Activated naive CD4-positive, alpha-beta T cell (primary cell): Measurements from ENCODE around the gene HIBADH.

ENCODE experiments used
- DNase-seq, 4 experiments: peaks; one replicate each; lab custom pipeline; 2025; lab: John Stamatoyannopoulos, UW

HIBADH gene

DNA sequence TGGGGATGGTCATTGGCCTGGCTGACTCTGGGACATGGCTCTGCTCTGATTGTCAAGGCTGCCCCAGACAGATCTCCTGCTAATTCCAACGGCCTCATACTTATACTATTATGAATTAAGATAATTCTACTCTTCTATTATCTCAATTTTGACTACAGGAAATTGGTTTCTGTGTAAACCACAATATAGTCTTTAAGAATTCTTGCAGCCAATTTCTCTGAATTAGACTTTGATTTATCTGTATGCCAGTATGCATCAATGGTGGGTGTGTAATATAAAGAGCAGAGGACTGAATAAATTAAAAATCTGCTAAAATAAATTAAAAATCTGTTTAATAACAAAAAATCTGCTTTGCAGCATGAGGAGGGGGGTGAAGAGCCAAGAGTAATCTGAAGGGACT lies 27.0 kb downstream of the HIBADH start:
- no peak for DNase-seq

DNA sequence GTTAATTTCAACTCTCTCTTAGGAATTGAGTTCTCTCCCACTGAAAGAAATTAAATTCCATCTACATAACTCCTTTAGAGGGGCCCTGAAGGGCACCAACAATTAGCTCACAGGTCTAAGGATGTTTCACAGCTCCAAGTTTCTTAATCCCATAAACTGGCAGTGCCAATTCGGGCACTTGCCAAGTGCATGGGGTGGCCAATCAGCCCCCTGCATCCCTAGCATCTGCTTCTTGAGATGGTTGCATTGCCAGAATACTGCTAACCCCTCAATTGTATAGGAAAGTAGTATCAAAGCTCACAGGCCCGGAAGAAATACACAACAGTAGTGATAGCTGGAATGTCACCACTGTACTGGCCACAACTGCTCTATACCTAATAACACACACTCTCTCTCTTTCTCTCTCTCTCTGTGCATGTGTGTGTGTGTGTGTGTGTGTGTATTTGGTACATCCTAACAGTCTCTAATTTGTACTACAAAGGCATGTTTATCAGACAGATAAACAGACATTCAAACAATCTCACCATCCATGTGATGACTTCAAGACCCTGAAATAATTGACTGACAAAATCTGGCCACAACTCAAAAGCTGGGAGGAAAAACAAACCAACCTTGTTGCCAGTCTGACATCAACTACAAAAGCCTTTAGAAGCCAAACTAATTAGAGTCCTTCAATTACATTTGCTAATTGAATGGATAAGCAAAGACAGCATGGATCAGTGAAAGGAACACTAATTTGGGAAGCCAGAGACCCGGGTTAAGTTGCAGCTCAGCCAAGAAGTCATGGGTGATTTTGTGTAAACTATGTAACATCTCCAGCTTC lies 27.8 kb downstream of the HIBADH start:
- no peak for DNase-seq

DNA sequence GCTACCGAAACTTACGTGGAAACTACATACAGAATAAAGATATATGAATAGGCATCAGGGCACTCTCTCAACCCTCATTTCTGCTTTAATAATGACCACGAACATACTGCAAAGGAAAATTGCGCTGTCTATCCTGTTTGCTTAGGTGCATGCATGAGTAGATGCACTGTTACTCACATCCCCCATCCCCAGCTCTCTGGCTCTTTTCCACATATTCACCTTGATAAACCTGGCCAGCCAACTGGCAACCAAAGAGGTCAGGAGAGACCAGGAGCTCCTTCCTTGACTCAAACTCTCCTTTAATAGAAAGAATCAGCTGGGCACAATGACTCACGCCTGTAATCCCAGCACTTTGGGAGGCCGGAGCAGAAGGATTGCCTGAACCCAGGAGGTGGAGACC lies 29.6 kb downstream of the HIBADH start:
- DNase-seq: no peak

DNA sequence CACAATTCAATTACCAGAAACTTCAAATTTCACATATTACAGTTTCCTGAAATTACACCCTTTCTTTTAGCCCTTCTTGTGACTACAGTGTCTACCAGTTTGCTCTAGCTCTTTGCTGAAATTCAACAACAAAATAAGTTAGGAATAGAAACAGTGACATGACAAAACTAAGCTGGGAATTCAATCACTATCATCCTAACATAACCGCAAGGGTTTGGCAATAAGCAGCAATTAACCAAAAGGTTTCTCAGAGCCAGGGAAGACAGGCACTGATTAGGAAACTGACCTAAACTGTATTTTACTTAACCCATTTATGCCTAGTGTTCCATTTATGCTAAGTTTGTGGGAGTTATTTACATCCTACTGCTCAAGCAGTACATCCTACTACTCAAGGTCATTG lies 31.3 kb downstream of the HIBADH start:
- DNase-seq: no peak

DNA sequence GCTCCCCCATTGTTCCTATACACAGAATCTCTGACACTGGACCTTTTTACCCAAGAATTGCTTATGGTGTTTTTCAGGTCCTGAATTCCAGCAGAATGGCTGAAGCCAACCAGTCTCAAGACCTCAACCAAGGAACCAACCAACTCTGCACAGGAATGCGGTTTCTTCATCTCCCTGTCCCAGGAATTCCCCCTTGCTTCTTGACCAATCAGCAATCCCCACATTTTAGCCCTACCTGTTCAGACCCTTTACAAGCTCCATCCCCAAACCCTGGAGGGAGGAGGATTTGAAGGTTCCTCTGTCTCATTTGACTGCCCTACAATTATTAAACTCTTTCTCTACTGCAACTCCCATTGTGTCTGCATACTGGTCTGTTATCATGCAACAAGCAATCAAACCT lies 35.5 kb downstream of the HIBADH start:
- DNase-seq: no peak

DNA sequence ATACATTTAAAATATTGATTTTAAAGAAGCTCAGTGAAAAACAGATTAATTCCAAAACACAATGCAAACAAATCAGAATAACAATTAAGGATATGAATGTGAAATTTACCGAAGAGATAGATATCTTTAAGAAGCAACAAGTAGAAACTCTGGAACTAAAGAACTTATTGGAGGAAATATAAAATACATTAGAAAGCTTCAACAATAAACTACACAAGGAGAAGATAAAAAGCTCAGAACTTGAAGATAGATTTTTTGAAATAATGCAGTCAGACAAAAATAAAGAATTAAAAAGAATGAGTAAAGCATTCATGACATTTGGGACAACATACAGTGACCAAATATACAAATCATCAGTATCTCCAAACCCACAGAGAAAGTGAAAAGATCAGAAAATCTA lies 43.2 kb downstream of the HIBADH start:
- no peak for DNase-seq

DNA sequence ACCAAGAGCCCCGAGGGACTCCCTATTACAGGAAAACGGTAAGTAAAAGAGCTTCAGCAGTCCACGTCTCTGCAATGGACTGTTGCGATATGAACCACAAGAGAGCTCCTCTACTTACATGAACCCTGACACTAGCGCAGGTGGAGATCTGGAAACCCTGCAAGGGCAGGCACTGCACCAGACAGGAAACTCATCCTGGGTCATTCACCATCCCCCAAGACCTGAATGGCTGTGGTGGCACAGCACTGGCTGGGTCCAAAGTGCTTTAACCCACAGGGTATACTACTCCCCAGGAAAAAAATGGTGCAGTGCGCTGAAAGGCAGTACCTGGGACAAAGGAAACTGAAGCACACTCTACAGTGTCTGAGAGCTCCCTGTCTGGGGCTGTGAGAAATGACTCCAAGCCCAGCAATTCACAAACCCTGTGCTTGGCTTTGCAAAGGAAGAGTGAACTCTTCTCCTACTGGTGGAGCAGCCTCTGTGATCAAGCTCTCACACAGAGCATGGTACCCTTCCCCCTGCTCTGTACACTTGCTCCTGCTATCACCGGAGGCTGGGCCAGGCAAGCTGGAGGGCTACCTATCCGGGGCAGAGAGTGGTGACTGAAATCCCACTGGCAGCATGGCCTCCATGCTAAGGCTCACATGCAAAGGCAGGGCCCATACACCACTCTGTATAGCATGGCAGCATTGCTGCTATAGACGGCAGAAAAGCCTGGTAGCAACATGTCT lies 44.9 kb downstream of the HIBADH start:
- no peak for DNase-seq

DNA sequence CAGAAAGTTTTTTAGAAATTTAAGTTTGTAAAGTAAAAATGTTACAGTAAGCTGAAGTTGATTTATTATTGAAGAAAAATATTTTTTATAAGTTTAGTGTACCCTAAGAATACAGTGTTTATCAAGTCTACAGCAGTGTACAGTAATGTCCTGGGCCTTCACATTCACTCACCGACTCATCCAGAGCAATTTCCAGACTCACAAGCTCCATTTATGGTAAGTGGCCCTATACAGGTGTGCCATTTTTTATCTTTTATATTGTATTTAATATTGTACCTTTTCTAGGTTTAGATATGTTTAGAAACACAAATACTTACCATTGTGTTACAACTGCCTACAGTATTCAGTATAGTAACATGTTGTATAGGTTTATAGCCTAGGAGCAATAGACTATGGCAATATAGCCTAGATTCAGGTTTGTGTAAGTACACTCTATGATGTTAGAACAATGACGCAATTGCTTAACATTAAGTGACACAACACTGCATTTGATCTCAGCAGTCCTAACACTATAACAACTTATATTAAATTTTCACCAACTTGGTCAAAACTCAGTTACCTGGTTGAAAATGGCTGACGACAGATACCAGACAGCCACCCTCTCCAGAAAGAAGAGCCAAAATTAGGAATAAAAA lies 45.7 kb downstream of the HIBADH start:
- no peak for DNase-seq

DNA sequence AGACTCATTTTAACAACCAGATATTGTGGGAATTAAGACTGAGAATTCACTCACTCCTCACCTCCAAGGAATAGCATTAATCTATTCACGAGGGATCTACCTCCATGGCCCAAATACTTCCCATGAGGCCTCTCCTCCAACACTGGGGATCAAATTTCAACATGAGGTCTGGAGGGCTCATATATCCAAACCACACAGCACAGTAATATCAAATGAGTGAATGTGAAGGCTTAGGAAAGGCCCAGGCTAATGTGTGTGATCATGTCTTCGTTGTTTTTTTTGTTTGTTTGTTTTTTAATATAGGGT lies 46.5 kb downstream of the HIBADH start:
- DNase-seq: no peak

DNA sequence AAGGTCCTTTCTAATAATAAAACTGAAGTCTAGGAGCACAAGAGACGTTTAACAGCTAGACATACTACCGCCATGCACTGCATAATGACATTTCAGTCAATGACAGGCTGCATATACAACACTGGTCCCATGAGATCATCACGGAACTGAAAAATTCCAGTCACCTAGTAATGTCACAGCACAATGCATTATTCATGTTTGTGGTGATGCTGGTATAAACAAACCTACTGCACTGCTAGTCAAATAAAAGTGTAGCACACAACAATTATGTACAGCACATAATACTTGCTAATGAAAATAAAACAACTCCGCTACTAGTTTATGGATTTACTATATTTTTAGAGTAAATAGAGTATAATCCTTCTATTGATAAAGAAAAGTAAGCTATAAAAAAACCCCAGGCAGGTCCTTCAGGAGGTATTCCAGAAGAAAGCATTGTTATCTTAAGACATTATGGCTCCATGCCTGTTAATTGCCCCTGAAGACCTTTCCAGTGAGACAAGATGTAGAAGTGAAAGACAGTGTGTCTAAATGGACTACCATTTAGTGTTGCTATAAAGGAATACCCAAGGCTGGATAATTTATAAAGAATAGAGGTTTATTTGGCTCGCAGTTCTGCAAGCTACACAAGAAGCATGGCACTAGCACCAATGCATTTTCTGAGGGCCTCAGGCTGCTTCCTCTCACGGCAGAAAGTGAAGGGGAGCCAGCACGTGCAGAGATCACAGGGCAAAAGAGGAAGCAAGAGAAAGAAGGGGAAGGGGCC lies 47.1 kb downstream of the HIBADH start:
- no peak for DNase-seq

DNA sequence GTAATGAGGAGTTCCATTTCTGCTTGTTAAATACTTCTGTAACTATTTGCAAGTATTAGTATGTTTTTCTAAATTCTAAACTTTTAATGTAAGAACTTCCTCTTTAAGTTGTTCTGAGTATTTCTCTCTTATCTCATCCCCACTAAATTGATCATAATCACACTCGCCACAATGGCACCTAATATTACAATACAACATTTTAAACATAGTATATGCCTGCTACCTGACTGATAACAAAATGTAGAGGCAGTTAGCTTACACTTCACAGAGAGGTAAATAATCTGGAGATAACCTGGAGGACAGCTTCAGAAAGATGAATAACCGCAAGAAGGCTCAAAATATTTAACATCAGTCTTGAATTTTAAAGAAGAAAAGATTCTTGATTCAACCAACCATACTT lies 48.6 kb downstream of the HIBADH start:
- no peak for DNase-seq

DNA sequence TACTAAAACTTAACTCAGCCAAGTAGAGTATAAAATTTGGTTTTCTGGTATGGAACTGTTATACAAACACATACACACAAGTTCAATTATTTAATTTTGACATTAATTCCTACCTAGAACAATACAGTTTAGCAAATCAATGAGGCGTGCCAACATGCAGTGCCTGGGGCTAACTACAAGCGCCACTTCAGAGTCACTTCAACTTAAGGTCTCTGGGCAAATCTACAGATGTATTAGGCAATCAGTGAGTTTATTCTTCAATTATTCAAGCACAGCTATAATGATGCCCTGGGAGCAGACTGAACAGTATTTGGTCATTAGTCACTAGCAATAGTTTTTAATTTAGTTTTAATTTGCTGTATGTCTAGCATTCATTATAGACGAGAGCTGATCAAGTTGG lies 51.6 kb downstream of the HIBADH start:
- DNase-seq: no peak

DNA sequence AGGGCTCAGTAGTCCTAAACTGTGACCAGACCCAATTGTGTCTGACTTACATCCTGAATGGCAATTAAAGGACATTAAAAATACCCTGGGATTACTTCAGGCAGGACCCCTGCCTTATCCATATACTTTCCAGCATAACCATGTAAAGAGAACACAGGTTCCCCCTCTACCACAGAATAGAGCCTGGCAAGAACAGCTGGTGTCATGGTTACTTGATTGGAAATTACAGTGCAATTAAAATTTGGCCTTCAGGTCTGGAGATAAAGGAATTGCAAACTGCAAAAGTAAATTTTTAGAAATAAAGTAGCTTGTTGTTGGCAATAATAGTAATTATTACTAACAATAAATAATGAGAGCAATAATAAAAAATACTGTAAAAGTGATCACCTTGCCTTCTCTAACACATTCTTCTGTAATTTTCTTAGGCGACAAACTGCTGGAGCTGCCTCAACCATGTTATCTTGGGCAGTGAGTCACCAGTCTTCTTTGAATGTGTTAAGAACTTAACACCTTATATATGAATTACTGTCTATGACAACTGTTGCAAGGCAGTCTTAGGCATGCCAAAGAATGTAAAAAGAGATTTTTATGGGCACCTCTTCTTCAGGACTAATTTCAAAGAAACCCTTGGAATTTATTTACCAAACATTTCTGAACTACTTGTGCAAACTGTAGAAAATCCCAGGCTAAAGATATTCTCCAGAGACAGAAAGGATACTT lies 53.7 kb downstream of the HIBADH start:
- DNase-seq: no peak

DNA sequence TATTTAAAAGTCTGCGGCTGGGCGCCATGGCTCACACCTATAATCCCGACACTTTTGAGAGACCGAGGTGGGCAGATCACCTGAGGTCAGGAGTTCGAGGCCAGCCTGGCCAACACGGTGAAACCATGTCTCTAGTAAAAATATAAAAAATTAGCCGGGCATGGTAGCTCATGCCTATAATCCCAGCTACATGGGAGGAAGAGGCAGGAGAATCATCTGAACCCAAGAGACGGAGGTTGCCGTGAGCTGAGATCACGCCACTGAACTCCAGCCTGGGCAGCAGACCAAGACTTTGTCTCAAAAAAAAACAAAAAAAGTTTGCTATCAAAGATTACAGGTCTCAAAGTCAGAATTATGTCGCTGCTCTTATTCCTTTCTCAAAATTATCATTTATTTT lies 55.5 kb downstream of the HIBADH start:
- DNase-seq: no peak

DNA sequence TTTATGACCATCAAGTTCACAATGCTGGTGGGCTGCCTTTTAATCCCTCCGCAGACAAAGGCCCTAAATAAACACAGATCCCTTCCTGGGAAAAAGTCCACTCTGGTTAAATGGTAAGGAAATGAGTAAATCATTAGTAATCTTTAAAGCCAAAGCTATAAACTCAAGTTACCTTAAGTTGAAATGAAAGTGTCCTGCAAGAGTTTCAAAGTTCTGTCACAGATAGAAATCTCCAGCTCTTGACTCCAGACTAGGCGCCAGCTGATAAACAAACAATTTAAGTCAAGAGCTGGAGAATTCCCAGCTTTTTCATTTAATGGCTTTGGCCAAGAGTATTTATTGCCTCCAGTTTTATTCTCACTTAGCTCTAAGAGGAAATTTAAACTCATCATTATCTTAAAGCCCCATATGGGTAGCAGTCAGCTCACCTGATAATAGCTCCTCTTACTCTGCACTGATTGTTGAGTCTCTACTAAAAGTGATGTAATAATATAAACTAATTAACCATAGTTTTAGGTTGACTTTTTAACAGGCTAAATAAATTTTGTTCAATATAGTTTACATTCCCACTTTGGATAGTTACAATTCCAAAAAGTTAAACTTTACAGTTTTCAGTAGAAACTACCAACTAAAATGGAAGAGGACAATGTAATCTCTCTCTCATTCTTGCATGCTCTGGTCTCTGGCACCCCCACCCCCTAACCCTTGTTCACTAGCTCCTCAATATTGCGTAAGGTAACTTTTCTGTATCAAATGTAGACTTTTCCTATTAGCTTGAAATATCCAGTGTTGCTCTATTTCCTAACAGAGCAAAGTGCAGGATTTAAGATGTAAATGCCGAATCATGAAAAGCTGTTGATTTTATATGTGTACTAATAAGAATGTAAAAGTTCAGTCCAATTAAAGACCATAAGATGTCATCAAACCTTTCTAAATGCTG lies 56.1 kb downstream of the HIBADH start:
- DNase-seq: no peak

DNA sequence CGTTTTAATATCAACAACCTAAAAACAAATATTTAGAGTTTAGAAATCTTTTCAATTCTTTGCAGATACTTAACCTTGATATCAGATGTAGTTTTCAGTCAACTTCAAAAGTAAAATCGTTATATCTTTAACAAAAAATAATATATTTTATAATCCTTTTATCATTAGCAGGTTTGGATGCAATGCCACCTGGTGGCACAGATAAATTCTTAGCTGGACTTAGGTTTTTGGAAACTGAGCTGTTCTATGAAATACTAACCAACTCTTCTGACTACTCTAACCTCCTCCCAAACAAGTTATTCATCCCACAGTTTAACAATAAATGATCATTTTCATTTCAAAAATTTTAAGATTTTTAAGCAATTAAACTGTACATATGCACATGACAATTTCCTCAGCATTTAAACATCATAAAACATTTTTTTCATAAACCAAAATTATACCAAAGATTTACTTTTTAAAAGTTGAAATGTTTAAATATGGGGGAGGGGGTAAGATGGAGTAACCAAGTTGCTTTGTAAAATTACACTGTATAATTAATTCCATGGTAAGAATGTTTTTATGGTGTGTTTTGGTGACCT lies 56.9 kb downstream of the HIBADH start:
- DNase-seq: no peak

DNA sequence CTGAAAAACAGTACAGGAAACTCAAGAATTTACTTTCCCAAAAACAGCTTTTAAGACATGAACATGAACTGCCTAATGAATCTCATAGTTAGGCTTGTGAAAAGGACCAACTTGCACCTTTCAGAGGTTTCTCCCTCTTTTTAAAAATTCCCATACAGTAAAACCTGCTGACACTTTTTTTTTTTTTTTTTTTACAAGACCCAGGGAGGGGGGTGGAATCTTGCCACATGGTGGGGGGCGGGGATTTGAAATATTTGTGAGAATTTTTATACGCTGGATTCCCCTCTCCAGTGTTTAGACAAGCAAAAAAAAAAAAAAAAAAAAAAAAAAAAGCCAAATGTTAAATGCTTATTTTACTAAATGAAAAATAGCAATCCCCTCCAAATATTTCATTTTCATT lies 57.4 kb downstream of the HIBADH start:
- no peak for DNase-seq

DNA sequence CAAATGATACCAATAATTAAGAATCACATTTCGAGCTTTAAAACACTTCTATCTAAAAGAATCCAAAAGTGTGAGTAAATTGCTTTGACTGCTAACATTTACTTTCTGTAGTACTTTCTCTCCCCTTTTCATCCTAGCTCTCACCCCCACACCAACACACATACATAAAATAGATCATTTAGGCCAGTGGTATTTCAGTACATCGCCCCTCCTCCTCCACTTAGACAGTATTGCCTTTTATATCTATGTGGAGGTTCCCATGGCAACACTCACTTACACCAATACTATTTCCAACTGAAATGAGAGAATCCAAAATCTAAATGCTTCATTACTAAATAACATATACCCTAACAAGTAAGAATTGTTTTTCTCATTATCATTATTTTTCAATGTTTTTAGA lies 58.9 kb downstream of the HIBADH start:
- no peak for DNase-seq

DNA sequence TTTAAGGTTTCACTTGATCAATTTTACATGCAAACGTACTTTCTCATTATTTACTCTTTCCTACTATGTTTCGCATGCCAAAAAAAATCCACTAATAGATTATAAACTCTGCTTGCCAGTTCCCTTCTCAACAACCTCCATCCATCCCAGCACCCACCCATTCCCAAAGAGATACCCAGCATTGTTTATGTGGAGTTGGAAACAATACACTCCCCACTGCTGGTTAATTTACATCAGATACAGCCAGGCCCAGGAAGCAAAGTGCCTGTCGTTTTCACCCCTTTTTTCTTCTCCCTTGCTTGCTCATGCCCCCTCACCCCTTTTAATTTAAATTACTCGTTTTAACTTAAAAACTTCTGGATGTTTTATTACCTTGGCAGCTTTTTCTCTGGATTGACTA lies 59.9 kb downstream of the HIBADH start:
- no peak for DNase-seq

DNA sequence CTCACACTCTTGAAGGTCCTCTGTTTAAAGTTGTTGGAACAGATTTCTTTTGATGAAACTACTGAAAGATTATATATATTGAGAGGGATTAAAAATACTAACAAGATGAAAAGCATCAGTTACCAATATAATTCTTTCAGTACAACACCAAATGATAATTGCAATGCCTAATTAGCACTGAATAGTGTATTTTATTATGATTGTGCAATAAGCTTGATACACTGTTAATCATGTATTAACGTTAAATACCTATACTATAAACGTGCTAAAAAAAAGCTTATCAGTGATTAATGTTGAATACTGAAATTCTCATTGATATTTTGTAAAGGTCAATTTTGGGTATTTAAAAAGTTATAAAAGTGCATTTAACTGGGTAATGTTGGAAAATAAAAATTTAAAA lies 61.5 kb downstream of the HIBADH start:
- no peak for DNase-seq
